Activated CD8-positive, alpha-beta T cell treated with anti-CD3 and anti-CD28 coated beads, Interleukin-2, amount 10 ng/mL, durations not matched to agents 7 days and 5 days (primary cell): ENCODE measurements around the gene DHRS7. TPM values are rescaled to one million over a fixed set of nuclear protein-coding genes. Genes with fewer than 3 reads are reported as not detected.
A peak's percentile ranks its signal among the peaks of the same experiment; 100 is the strongest.

ENCODE experiments used
- ATAC-seq: fragments of 150-1000 bp; cut with Tn5 transposase; one replicate; pipeline ENCODE4 v1.10.0; 2021; ENCODE audit warnings: moderate library complexity
- CTCF ChIA-PET: fragments of 350-600 bp; sonication (Branson Sonifier 250); formaldehyde crosslinking; loops from one replicate; lab custom pipeline; 2021; ENCODE audit warnings: antibody characterized with exemption; lab: Charles Lee
- POLR2A ChIA-PET: fragments of 350-600 bp; sonication (Branson Sonifier 250); formaldehyde crosslinking; loops from one replicate; lab custom pipeline; 2021; ENCODE audit warnings: antibody characterized with exemption; lab: Charles Lee
- DNase-seq: peaks from one replicate; pipeline ENCODE4 v3.0.0-alpha.2; 2020
- H3K27ac Mint-ChIP-seq: one replicate; pipeline ENCODE4 v1.8.0; 2021; ENCODE audit warnings: mild to moderate bottlenecking, mixed read lengths
- H3K27me3 Mint-ChIP-seq: one replicate; pipeline ENCODE4 v1.8.0; 2021; ENCODE audit warnings: low read depth, mixed read lengths
- H3K36me3 Mint-ChIP-seq: one replicate; pipeline ENCODE4 v1.8.0; 2021; ENCODE audit warnings: low read depth, mixed read lengths
- H3K4me1 Mint-ChIP-seq: one replicate; pipeline ENCODE4 v1.8.0; 2021; ENCODE audit warnings: low read depth, mixed read lengths
- H3K4me3 Mint-ChIP-seq: one replicate; pipeline ENCODE4 v1.8.0; 2021; ENCODE audit warnings: mild to moderate bottlenecking, mixed read lengths
- H3K9me3 Mint-ChIP-seq: one replicate; pipeline ENCODE4 v1.8.0; 2022; ENCODE audit warnings: mixed read lengths; ENCODE audit not compliant: insufficient read depth
- total RNA-seq, 2 experiments: library from RNA; stranded (reverse); gene quantifications; one replicate each; pipeline ENCODE4 v1.2.3, GENCODE V29; 2021

The DHRS7 gene
- total RNA-seq, 2 experiments from 2014 or later: 45.7 to 54.4 TPM

DNA sequence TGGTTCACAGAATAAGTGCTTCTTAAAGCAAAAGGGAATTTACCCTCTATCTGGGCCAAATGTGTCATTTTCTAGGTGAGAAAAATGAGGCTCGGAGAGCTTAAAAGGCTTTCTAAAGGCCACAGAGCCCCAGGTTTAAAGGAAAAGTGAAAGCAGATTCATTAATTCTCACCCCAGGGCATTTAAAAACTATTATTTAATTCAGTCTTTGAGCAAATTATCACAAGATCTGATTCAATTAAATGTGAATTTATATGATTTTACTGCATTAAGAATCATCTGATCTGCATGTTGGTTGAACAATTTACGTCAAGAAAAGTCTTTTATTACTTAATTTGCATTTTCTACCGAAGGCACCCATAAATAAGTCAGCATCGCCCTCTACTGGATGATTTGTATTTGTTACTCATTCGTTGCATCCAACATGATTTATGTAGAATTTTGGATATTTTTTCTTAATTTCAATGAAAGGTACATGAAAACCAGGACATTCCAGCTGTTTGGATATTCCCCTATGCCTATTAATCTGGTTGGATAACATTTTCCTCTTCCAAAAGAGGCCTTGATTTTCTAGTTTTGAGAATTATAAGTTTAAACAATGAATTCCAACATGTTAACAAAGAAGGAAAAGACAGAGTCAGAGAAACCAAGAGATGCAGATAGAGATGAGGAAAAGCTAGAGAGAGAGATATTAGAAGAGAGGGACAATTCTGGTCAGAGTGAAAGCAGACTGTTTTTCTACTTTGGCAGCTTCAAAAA, 19.1 kb upstream of the DHRS7 start:
- H3K36me3 Mint-ChIP-seq: no peaks in the 10 kb centered on the region
- DNase-seq (peak; percentile 63), ATAC-seq (peak; percentile 79)
- H3K4me3 Mint-ChIP-seq: peak overlapping the region; percentile 69
- H3K27me3 Mint-ChIP-seq: peaks cover 2% of the 10 kb centered on the region
- H3K9me3 Mint-ChIP-seq: no peaks in the 10 kb centered on the region
- H3K4me1 Mint-ChIP-seq: peaks cover 13% of the 10 kb centered on the region
- ChIA-PET POLR2A (interaction anchor here (1.0 to 1.4 kb wide), 3 partner anchors 19 to 219 kb away, joined by 3 to 6 read pairs (median 5); partner anchors contain the start of gene PPM1A), CTCF (interaction anchor here (0.6 to 8.1 kb wide), 59 partner anchors 10 to 1056 kb away, joined by 3 to 153 read pairs (median 4); partner anchors contain the start of genes CCDC175, DHRS7, JKAMP and L3HYPDH)
- peak overlapping the region; percentile 70 for H3K27ac Mint-ChIP-seq

DNA sequence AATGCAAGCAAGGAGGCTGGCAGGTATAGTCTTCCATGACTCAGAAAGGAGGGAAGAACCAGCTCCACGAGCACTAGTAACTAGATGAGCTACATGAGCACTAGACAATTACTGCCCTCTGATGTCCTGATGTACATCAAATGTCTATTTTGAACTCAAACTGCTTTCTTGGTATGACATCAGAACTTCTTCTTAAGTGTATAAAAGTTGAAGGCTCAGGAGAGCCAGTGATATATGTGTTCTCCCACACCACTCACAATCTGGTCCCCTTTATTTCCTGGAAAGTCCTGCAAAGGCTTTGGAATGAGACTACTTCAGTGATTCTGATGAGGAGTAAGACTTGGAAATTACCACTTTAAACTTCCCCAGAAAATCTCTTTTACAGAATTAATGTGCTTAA, 18.5 kb upstream of the DHRS7 start:
- Mint-ChIP-seq H3K4me1 (peaks cover 13% of the 10 kb centered on the region), H3K27ac (peak overlapping the region; percentile 70), H3K9me3 (no peaks in the 10 kb centered on the region), H3K36me3 (no peaks in the 10 kb centered on the region), H3K4me3 (peak overlapping the region; percentile 69), H3K27me3 (peaks cover 2% of the 10 kb centered on the region)
- ATAC-seq (peak; percentile 50), DNase-seq (no peak)
- ChIA-PET POLR2A (interaction anchor here (1.0 to 1.4 kb wide), 3 partner anchors 18 to 219 kb away, joined by 3 to 6 read pairs (median 5); partner anchors contain the start of gene PPM1A), CTCF (interaction anchor here (0.7 to 8.1 kb wide), 47 partner anchors 10 to 699 kb away, joined by 3 to 153 read pairs (median 5); partner anchors contain the start of genes DHRS7, JKAMP, L3HYPDH and PCNX4)

DNA sequence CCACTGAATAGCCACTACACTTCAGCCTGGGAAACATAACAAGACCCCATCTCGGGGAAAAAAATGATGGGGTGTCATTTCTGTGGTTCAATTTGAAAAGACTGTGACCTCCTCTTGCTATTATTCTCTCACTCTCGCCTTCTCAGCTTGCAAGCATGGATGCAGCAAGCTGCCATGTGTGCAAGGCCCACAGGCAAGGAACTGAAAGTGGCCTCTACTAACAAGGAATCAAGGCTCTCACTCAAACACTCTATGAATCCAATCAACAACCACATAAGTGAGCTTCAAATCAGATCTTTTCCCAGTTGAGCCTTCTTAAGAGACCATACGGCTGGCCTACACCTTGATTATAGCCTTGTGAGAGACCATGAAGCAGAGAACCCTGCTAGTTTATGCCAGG, 17.9 kb upstream of the DHRS7 start:
- H3K4me1 Mint-ChIP-seq: peaks cover 13% of the 10 kb centered on the region
- no peak for DNase-seq
- ATAC-seq: no peak
- CTCF ChIA-PET: interaction anchor here (0.7 to 8.1 kb wide), 29 partner anchors 9 to 676 kb away, joined by 3 to 153 read pairs (median 10); partner anchors contain the start of genes DHRS7, PCNX4 and PPM1A
- no peak overlapping the region for H3K4me3 Mint-ChIP-seq
- no peaks in the 10 kb centered on the region for H3K9me3 Mint-ChIP-seq
- POLR2A ChIA-PET: interaction anchor here (1.0 to 1.4 kb wide), 2 partner anchors 17 to 66 kb away, joined by 3 to 5 read pairs; partner anchors contain the start of gene PPM1A
- peak overlapping the region; percentile 70 for H3K27ac Mint-ChIP-seq
- H3K36me3 Mint-ChIP-seq: no peaks in the 10 kb centered on the region
- peaks cover 2% of the 10 kb centered on the region for H3K27me3 Mint-ChIP-seq

DNA sequence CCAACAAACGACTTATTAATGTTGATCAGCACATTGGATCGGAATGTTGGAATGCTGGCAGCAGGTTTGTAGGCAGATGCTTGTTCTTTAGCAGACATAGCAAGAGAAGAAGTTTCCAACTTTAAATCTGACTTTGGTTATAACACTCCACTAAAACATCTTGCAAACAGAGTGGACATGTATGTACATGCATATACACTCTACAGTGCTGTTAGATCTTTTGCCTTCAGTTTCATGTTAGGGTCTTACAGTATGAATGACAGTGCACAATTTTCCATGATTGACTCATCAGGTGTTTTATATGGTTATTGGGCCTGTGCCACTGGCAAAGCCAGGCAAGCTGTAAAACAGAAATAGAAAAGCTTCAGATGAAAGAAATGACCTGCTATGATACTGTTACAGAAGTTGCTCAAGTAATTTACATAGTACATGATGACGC, 14.3 kb upstream of the DHRS7 start:
- no peaks in the 10 kb centered on the region for H3K9me3 Mint-ChIP-seq
- peaks cover 12% of the 10 kb centered on the region for H3K4me1 Mint-ChIP-seq
- H3K36me3 Mint-ChIP-seq: no peaks in the 10 kb centered on the region
- H3K27ac Mint-ChIP-seq: no peak overlapping the region
- ChIA-PET CTCF (no interaction called here), POLR2A (no interaction called here)
- DNase-seq: no peak
- no peak overlapping the region for H3K4me3 Mint-ChIP-seq
- ATAC-seq: no peak
- H3K27me3 Mint-ChIP-seq: no peaks in the 10 kb centered on the region

DNA sequence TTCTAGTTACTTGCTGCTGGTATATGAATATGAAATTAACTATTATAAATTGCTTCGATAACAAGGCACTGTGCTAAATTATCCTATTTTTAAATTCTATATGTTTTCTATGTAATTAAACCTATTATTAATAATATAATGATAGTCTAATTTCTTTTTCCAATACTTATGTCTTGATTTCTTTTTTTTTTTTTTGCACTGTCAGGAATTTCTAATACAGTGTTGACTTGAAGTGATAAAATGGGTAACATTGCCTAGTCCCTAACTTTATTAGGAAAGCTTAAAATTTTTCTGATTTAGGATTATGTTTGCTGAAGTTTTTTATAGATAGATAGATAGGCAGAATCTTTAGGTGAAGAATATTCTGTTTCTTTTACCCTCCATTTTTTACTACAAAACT, 13.6 kb upstream of the DHRS7 start:
- H3K36me3 Mint-ChIP-seq: no peaks in the 10 kb centered on the region
- peaks cover 7% of the 10 kb centered on the region for H3K4me1 Mint-ChIP-seq
- no peaks in the 10 kb centered on the region for H3K9me3 Mint-ChIP-seq
- CTCF ChIA-PET: no interaction called here
- POLR2A ChIA-PET: no interaction called here
- no peak for DNase-seq
- no peak overlapping the region for H3K4me3 Mint-ChIP-seq
- ATAC-seq: no peak
- H3K27ac Mint-ChIP-seq: no peak overlapping the region
- H3K27me3 Mint-ChIP-seq: peaks cover under 1% of the 10 kb centered on the region

DNA sequence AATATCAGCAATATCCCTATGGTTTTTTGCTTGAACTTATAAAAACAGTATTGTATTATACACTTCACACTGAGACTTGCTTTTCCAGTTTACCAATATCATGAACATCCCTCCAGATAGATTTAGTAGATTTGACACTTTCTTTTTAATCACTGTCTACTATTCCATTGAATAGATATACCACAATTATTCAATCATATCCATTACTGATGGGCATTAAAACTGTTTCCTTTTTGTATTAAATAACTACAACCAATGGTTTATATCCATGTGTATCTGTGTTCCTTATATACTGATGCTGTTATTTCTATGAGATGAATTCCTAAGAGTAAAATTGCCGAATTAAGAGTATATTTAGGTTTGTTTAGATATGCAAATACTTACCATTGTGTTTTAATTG, 13.0 kb upstream of the DHRS7 start:
- no peak overlapping the region for H3K27ac Mint-ChIP-seq
- ATAC-seq: no peak
- H3K36me3 Mint-ChIP-seq: no peaks in the 10 kb centered on the region
- ChIA-PET CTCF (no interaction called here), POLR2A (no interaction called here)
- no peak overlapping the region for H3K4me3 Mint-ChIP-seq
- DNase-seq: no peak
- peaks cover under 1% of the 10 kb centered on the region for H3K4me1 Mint-ChIP-seq
- H3K9me3 Mint-ChIP-seq: no peaks in the 10 kb centered on the region
- H3K27me3 Mint-ChIP-seq: peaks cover 2% of the 10 kb centered on the region

DNA sequence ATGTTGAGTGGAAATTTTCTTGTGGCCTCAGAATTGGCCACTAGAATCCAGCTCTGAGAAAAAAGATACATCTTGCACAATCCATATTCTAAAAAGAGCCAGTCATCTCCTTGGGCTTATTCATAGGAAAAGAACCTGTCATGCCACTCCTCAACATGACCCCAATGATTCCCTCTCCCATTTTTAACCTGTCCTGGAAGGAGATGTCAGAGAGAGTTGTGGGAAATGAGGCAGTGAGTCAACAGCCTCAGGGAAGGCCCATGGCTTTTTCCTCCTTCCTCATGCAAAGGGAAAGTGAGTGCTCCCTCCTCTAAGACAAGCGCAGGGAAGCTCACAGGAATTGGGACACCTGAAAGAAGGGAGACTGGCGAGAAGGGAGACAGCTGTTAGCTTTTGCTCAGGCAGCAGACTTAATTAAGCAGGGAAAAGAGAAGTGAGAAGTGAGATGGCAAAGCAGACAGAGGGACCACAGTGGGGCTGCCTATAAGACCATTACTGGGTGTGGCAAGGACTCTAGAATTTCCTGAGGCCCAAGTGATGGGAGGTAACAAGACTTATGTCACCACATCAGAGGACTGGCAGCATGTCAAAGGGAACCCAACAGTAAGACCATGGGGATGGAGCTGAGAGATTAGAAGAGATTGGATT, 10.2 kb upstream of the DHRS7 start:
- DNase-seq (no peak), ATAC-seq (no peak)
- peaks cover 2% of the 10 kb centered on the region for H3K27me3 Mint-ChIP-seq
- no peak overlapping the region for H3K27ac Mint-ChIP-seq
- H3K4me1 Mint-ChIP-seq: peaks cover 6% of the 10 kb centered on the region
- H3K36me3 Mint-ChIP-seq: no peaks in the 10 kb centered on the region
- no peaks in the 10 kb centered on the region for H3K9me3 Mint-ChIP-seq
- POLR2A ChIA-PET: no interaction called here
- no peak overlapping the region for H3K4me3 Mint-ChIP-seq
- CTCF ChIA-PET: interaction anchor here (1.2 kb wide), 1 partner anchor 10 kb away, joined by 4 read pairs; the partner anchor contains the start of gene DHRS7

DNA sequence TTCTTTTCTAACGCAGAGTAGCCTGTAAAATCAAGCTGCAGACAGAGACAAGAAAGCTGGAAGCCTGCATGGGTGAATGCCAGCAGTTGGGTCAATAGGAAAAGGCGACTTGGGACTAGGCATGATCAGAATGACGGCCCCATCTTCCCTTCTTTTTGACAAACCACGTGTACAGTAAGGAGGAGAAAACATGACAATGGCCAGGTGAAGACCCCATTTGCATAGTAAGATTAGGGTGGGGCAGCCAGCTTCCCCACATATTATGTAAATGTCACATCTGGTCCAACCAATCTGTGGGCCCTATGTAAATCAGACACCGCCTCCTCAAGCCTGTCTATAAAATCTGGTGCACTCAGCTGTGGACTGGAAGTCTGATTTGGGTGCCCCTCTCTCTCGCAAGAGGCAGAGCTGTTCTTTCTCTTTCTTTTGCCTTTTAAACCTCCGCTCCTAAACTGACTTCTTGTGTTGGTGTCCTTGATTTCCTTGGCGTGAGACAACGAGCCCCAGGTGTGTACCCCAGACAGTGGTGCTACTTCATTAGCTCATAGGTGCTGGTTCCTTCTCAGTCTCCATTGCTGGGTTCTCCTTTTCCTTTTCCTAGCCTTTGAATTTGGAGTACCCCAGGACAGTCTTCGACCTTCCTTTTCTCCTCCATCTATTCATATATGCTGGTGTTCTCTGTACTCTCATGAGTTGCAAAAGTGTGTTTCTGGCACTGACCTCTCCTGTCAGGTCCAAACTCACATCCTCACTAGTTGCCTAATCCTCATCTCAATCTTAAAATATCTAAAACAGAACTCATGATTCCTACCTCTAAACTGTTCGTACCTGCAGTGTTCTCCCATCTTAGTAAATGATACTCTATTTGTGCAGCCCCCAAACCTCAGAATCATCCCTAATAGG, 9.4 kb upstream of the DHRS7 start:
- CTCF ChIA-PET: interaction anchor here (1.2 to 1.7 kb wide), 2 partner anchors 9 kb away, joined by 4 to 11 read pairs; partner anchors contain the start of gene DHRS7
- ATAC-seq (no peak), DNase-seq (no peak)
- Mint-ChIP-seq H3K4me1 (peaks cover 9% of the 10 kb centered on the region), H3K9me3 (no peaks in the 10 kb centered on the region), H3K27ac (no peak overlapping the region), H3K36me3 (no peaks in the 10 kb centered on the region), H3K27me3 (peaks cover 2% of the 10 kb centered on the region), H3K4me3 (no peak overlapping the region)
- POLR2A ChIA-PET: no interaction called here

DNA sequence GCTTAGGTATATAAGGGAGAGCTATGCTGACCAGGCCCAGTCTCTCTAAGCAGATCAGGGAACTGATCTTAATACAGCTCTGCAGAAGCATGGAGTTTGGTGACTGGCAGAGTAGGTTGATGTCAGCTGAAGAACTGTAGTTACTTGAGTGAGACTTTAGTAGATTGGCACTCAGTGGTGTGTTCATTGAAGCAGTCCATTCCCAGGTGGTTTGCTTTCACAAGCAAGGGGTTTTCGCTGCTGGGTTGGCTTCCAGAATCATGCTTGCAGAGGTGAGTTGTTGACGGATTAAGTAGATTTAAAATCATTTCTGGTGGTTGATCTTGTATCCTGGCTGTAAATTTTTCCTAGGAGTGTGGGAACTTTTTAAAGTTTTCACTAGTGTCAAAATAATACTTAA, 6.5 kb upstream of the DHRS7 start:
- no peak overlapping the region for H3K4me3 Mint-ChIP-seq
- DNase-seq (no peak), ATAC-seq (no peak)
- H3K36me3 Mint-ChIP-seq: no peaks in the 10 kb centered on the region
- H3K4me1 Mint-ChIP-seq: peaks cover 9% of the 10 kb centered on the region
- no peaks in the 10 kb centered on the region for H3K9me3 Mint-ChIP-seq
- ChIA-PET CTCF (interaction anchor here (1.0 to 2.2 kb wide), 3 partner anchors 13 to 82 kb away, joined by 3 to 13 read pairs (median 3); no protein-coding TSS in a partner anchor), POLR2A (interaction anchor here (1.1 kb wide), 1 partner anchor 76 kb away, joined by 4 read pairs; no protein-coding TSS in a partner anchor)
- H3K27ac Mint-ChIP-seq: no peak overlapping the region
- peaks cover 8% of the 10 kb centered on the region for H3K27me3 Mint-ChIP-seq

DNA sequence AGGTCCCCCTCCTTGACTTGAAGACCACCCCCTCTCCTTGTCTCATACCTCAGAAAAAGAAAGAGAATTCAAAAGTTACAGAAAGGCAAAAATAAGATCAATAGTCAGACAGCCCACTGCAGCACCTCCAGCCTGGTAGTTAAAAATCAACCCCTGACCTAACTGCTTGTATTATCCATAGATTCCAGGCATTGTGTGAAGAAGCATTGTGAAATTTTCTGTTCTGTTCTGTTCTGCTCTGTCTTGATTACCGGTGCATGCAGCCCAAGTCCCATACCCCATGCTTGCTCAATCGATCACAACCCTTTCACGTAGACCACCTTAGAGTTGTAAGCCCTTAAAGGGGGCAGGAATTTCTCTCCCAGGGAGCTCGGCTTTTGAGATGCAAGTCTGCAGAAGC, 5.8 kb upstream of the DHRS7 start:
- no peak overlapping the region for H3K4me3 Mint-ChIP-seq
- peaks cover 16% of the 10 kb centered on the region for H3K4me1 Mint-ChIP-seq
- peaks cover 8% of the 10 kb centered on the region for H3K27me3 Mint-ChIP-seq
- H3K9me3 Mint-ChIP-seq: no peaks in the 10 kb centered on the region
- CTCF ChIA-PET: interaction anchor here (1.0 to 2.2 kb wide), 4 partner anchors 13 to 107 kb away, joined by 3 to 13 read pairs (median 4); no protein-coding TSS in a partner anchor
- no peak for ATAC-seq
- no peak overlapping the region for H3K27ac Mint-ChIP-seq
- DNase-seq: no peak
- POLR2A ChIA-PET: interaction anchor here (1.1 kb wide), 1 partner anchor 77 kb away, joined by 4 read pairs; no protein-coding TSS in a partner anchor
- H3K36me3 Mint-ChIP-seq: no peaks in the 10 kb centered on the region

DNA sequence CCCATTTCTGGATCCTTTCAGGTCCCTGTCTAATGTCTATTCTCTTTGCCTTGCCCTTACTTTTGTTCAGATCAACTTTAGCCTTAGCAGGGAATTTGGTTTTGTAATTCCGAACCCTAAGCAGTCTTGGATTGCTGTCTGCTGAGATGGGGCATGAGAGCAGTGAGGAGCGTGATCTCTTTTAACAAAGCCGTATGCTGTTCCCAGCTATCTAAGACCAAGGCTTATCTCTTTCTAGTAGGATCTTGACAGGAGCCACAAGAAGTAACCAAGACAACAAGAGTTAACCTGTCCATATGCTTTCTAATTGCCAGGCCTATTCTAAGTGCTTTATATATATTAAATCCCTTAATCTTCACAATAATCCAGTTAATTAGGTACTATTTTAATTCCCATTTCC, 4.5 kb upstream of the DHRS7 start:
- DNase-seq (no peak), ATAC-seq (no peak)
- Mint-ChIP-seq H3K4me1 (peaks cover 21% of the 10 kb centered on the region), H3K4me3 (no peak overlapping the region), H3K27me3 (peaks cover 8% of the 10 kb centered on the region), H3K36me3 (peaks cover 2% of the 10 kb centered on the region), H3K9me3 (no peaks in the 10 kb centered on the region), H3K27ac (no peak overlapping the region)
- ChIA-PET POLR2A (no interaction called here), CTCF (interaction anchor here (1.4 to 1.7 kb wide), 3 partner anchors 14 to 205 kb away, joined by 4 to 12 read pairs (median 4); no protein-coding TSS in a partner anchor)
